ENCODE measurements around the gene ISOC2. TPM values are rescaled to one million over a fixed set of nuclear protein-coding genes. Genes with fewer than 3 reads are reported as not detected.
"Not testable (repeated sequence)": the region's sequence is repeated elsewhere in the genome, so short reads cannot be mapped to it uniquely, and the experiment has no call there.

Gene ISOC2
- total RNA-seq, 1 experiment from 2014 or later: 185 TPM

- peaks cover 57% of the 10 kb centered on the region for H3K27me3 ChIP-seq (ENCODE audit: control insufficient read depth, insufficient read depth, low read length)
- DNase-seq: peak; percentile 91
- H3K4me3 ChIP-seq (ENCODE audit: insufficient read depth, low read depth, low read length): peak overlapping the region; percentile 28; the same call in 1 of the 2 replicates
- H3K36me3 ChIP-seq (replicated peaks; ENCODE audit: control insufficient read depth, insufficient read depth, low read length): no peaks in the 10 kb centered on the region; the same call in 1 of the 2 replicates
Observed at GRCh38 chr19:55451163-55451964, 10.1 kb downstream of the ISOC2 start.

GRCh38 chr19:55449469-55449868, 12.0 kb downstream of the ISOC2 start:
- Histone ChIP-seq H3K36me3 (replicated peaks; ENCODE audit: control insufficient read depth, insufficient read depth, low read length) (no peaks in the 10 kb centered on the region; the same call in 1 of the 2 replicates), H3K27me3 (ENCODE audit: control insufficient read depth, insufficient read depth, low read length) (peaks cover 74% of the 10 kb centered on the region)
- peak; percentile 65 for DNase-seq

GRCh38 chr19:55448175-55448490, 13.3 kb downstream of the ISOC2 start:
- not testable (repeated sequence) for H3K4me3 ChIP-seq (ENCODE audit: insufficient read depth, low read depth, low read length); H3K36me3 ChIP-seq (replicated peaks; ENCODE audit: control insufficient read depth, insufficient read depth, low read length); DNase-seq
- peaks cover 84% of the 10 kb centered on the region for H3K27me3 ChIP-seq (ENCODE audit: control insufficient read depth, insufficient read depth, low read length)

More at GRCh38 chr19:55449469-55449868, 12.0 kb downstream of the ISOC2 start:
- no peak overlapping the region for H3K4me3 ChIP-seq (ENCODE audit: insufficient read depth, low read depth, low read length)

GRCh38 chr19:55447421-55448174, 13.8 kb downstream of the ISOC2 start:
- no peak overlapping the region for H3K4me3 ChIP-seq (ENCODE audit: insufficient read depth, low read depth, low read length)
- H3K27me3 ChIP-seq (ENCODE audit: control insufficient read depth, insufficient read depth, low read length): peaks cover 89% of the 10 kb centered on the region
- peak; percentile 67 for DNase-seq
- H3K36me3 ChIP-seq (replicated peaks; ENCODE audit: control insufficient read depth, insufficient read depth, low read length): no peaks in the 10 kb centered on the region

- H3K4me3 ChIP-seq (ENCODE audit: insufficient read depth, low read depth, low read length): no peak overlapping the region
- no peak for DNase-seq
- H3K27me3 ChIP-seq (ENCODE audit: control insufficient read depth, insufficient read depth, low read length): peaks cover 89% of the 10 kb centered on the region
- no peaks in the 10 kb centered on the region for H3K36me3 ChIP-seq (replicated peaks; ENCODE audit: control insufficient read depth, insufficient read depth, low read length)
Observed at GRCh38 chr19:55446060-55446459, 15.4 kb downstream of the ISOC2 start.

- DNase-seq: peak; percentile 40
- Histone ChIP-seq H3K36me3 (replicated peaks; ENCODE audit: control insufficient read depth, insufficient read depth, low read length) (no peaks in the 10 kb centered on the region), H3K4me3 (ENCODE audit: insufficient read depth, low read depth, low read length) (no peak overlapping the region), H3K27me3 (ENCODE audit: control insufficient read depth, insufficient read depth, low read length) (peaks cover 90% of the 10 kb centered on the region)
Observed at GRCh38 chr19:55444646-55445045, 16.8 kb downstream of the ISOC2 start.

GRCh38 chr19:55443824-55444480, 17.5 kb downstream of the ISOC2 start:
- H3K27me3 ChIP-seq (ENCODE audit: control insufficient read depth, insufficient read depth, low read length): peaks cover 90% of the 10 kb centered on the region
- H3K4me3 ChIP-seq (ENCODE audit: insufficient read depth, low read depth, low read length): no peak overlapping the region
- DNase-seq: no peak
- no peaks in the 10 kb centered on the region for H3K36me3 ChIP-seq (replicated peaks; ENCODE audit: control insufficient read depth, insufficient read depth, low read length)

- peaks cover 91% of the 10 kb centered on the region for H3K27me3 ChIP-seq (ENCODE audit: control insufficient read depth, insufficient read depth, low read length)
- DNase-seq: peak; percentile 82
- peak within 1 kb of the TSS; percentile 66 for H3K4me3 ChIP-seq (ENCODE audit: insufficient read depth, low read depth, low read length)
- no peaks in the 10 kb centered on the region for H3K36me3 ChIP-seq (replicated peaks; ENCODE audit: control insufficient read depth, insufficient read depth, low read length)
Observed at GRCh38 chr19:55443045-55443823, 18.2 kb downstream of the ISOC2 start, which contains the start of gene SHISA7. SHISA7 (minus strand) TSS chr19:55443300; CDS start chr19:55442863, 437 bp downstream.

GRCh38 chr19:55442372-55442961, 19.0 kb downstream of the ISOC2 start:
- Histone ChIP-seq H3K4me3 (ENCODE audit: insufficient read depth, low read depth, low read length) (peak overlapping the region; percentile 66; the same call in 1 of the 2 replicates), H3K36me3 (replicated peaks; ENCODE audit: control insufficient read depth, insufficient read depth, low read length) (no peaks in the 10 kb centered on the region), H3K27me3 (ENCODE audit: control insufficient read depth, insufficient read depth, low read length) (peaks cover 89% of the 10 kb centered on the region)
- peak; percentile 84 for DNase-seq

GRCh38 chr19:55441692-55442321, 19.6 kb downstream of the ISOC2 start:
- Histone ChIP-seq H3K4me3 (ENCODE audit: insufficient read depth, low read depth, low read length) (peak overlapping the region; percentile 66), H3K27me3 (ENCODE audit: control insufficient read depth, insufficient read depth, low read length) (peaks cover 83% of the 10 kb centered on the region), H3K36me3 (replicated peaks; ENCODE audit: control insufficient read depth, insufficient read depth, low read length) (no peaks in the 10 kb centered on the region)
- peak; percentile 96 for DNase-seq

- Histone ChIP-seq H3K36me3 (replicated peaks; ENCODE audit: control insufficient read depth, insufficient read depth, low read length) (no peaks in the 10 kb centered on the region), H3K4me3 (ENCODE audit: insufficient read depth, low read depth, low read length) (peak overlapping the region; percentile 66; the same call in 1 of the 2 replicates)
Observed at GRCh38 chr19:55441319-55441691, 20.1 kb downstream of the ISOC2 start.

GRCh38 chr19:55440411-55441105, 20.9 kb downstream of the ISOC2 start:
- Histone ChIP-seq H3K36me3 (replicated peaks; ENCODE audit: control insufficient read depth, insufficient read depth, low read length) (no peaks in the 10 kb centered on the region), H3K4me3 (ENCODE audit: insufficient read depth, low read depth, low read length) (peak overlapping the region; percentile 66), H3K27me3 (ENCODE audit: control insufficient read depth, insufficient read depth, low read length) (peaks cover 72% of the 10 kb centered on the region)
- peak; percentile 96 for DNase-seq

More at GRCh38 chr19:55441319-55441691, 20.1 kb downstream of the ISOC2 start:
- H3K27me3 ChIP-seq (ENCODE audit: control insufficient read depth, insufficient read depth, low read length): peaks cover 78% of the 10 kb centered on the region
- peak; percentile 72 for DNase-seq

- no peak for DNase-seq
- no peaks in the 10 kb centered on the region for H3K36me3 ChIP-seq (replicated peaks; ENCODE audit: control insufficient read depth, insufficient read depth, low read length)
- H3K4me3 ChIP-seq (ENCODE audit: insufficient read depth, low read depth, low read length): no peak overlapping the region
- peaks cover 57% of the 10 kb centered on the region for H3K27me3 ChIP-seq (ENCODE audit: control insufficient read depth, insufficient read depth, low read length)
Observed at GRCh38 chr19:55439052-55439451, 22.4 kb downstream of the ISOC2 start.

Data from H7 (cell line).